ENCODE measurements around the gene ITPRIP. TPM values are rescaled to one million over a fixed set of nuclear protein-coding genes. Genes with fewer than 3 reads are reported as not detected.
A peak's percentile ranks its signal among the peaks of the same experiment; 100 is the strongest.

Gene ITPRIP
- total RNA-seq, 1 donor from 2014 or later = 13.8 TPM

GRCh38 chr10:104301907-104302690 lies 36.2 kb downstream of the ITPRIP start:
- DNase-seq (ENCODE audit: low read depth) = no peak

GRCh38 chr10:104300736-104301292 lies 37.5 kb downstream of the ITPRIP start:
- DNase-seq (ENCODE audit: low read depth) = peak; percentile 94
- TF ChIP-seq CTCF (conservative IDR thresholded peaks at IDR 0.05; ENCODE audit: low read depth, low read length) = peak; percentile 38
- H3K4me3 ChIP-seq (ENCODE audit: low read depth, low read length) = no peak overlapping the region

More at GRCh38 chr10:104301907-104302690, 36.2 kb downstream of the ITPRIP start:
- H3K4me3 ChIP-seq (ENCODE audit: low read depth, low read length) = no peak overlapping the region
- TF ChIP-seq CTCF (conservative IDR thresholded peaks at IDR 0.05; ENCODE audit: low read depth, low read length) = peak; percentile 8

DNA sequence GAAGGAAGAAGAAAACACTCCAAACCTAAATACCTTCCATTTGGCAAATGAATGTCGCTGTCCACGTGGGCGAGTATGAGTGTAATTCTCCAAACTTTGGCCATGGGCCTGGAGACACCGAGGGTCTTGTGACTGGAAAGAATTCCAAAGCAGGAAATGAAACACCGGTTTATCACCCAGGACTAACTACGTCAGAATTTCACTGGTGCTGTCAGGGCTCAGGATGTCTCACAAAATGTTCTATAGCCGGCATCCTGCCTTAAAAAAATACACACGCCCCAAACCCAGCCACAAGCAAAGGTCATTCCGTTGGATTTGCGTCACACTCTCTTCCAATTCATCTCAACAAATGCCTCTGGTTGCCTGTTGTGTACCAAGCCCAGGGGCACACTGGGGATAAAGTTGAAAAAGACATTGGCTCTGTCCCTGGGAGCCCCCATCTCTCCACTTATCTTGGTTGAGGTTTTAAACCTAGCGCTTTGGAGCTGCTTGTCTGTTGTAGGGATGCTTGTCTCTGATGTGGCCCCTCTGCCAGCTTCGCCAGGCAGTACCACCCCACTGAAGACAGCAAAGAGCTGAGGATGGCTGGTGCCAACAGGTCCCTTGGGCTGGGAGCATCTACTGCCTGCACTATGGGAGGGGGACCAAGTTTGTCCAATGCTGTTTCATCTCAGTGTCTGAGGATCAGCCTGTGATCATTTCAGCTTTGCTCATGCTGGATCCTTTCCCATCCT lies 38.1 kb downstream of the ITPRIP start:
- H3K4me3 ChIP-seq (ENCODE audit: low read depth, low read length) = no peak overlapping the region
- no peak for TF ChIP-seq CTCF (conservative IDR thresholded peaks at IDR 0.05; ENCODE audit: low read depth, low read length)
- DNase-seq (ENCODE audit: low read depth) = no peak

DNA sequence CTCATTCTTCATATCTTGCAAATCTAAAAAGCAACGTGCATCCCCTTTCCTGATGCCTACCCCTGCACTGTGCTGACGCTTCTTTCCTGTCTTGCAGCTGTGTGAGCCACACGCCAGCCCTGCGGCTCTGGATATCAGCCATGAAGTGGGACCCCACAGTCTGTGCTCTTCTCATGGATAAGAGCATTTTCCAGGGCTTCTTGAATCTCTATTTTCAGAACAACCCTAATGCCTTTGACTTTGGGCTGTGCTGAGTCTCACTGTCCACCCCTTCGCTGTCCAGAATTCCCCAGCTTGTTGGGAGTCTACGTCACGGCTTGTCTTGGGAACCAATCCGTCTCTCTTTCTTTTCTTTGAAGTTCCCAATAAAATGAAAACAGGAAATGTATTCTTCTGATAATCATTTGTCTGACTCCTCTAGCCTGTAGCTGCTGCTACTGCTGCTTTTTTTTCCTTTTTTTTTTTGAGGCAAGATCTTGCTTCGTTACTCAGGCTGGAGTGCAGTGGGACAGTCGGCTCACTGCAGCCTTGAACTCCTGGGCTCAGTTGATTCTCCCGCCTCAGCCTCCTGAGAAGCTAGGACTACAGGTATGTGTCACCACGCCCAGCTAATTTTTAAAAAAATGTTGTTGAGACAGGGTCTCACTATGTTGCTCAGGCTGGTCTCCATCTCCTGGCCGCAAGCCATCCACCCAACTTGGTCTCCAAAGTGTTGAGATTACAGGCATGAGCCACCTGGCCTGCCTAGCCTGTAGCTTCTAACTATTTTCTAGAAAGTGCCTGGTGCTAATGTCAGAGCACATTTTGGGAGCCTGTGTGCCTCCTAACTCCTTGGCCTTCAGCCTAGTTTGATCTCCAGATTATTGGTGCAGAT lies 39.0 kb downstream of the ITPRIP start:
- H3K4me3 ChIP-seq (ENCODE audit: low read depth, low read length) = no peak overlapping the region
- no peak for DNase-seq (ENCODE audit: low read depth)
- TF ChIP-seq CTCF (conservative IDR thresholded peaks at IDR 0.05; ENCODE audit: low read depth, low read length) = no peak

DNA sequence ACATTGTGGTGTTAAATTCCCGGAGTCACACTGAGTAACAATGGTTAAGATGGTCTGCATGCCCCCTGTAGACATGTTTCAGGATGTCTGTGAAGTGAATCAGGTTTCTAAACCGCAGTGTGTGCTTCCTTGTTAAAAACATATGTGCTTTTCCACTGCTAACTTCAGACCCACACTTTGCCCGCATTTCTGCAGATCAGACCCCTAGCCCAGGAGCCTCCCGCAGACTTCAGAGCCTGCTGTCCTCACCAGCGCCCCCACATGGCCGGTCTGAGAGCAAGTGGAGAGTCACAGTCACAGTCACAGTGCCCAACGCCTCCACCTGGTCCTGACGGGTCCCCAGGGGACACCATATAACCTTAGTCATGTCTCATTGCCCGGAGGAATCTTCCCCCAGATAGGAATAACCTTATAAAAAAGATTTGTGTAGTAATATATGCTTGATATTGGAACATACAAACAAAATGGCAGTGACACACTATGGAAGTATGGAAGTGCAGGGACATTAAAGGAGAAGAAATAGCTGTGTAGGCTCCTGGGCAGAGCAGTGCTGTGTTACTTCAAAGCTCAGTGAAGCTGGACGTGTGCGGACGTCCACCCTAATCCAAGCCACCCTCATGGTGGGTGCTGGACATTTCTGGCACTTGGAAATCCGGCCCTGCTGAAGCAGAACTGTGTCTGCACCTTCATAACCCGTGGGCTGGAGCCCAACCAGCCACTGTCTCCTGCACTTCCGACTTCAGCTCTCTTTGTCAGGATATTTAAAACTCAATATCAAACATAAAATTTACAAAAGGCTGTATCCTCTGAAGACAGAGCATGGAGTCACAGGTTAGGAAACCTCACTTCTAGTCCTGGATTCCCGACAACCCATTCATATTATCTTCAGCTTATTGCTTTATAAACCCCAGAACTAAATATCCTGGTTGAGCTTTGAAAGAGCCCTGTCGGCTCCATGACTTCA lies 40.3 kb downstream of the ITPRIP start:
- no peak overlapping the region for H3K4me3 ChIP-seq (ENCODE audit: low read depth, low read length)
- no peak for DNase-seq (ENCODE audit: low read depth)
- peak; percentile 59 for TF ChIP-seq CTCF (conservative IDR thresholded peaks at IDR 0.05; ENCODE audit: low read depth, low read length)

All from epithelial cell of proximal tubule (primary cell).